ENCODE results near the gene ARID2.

ARID2 gene, protein sequence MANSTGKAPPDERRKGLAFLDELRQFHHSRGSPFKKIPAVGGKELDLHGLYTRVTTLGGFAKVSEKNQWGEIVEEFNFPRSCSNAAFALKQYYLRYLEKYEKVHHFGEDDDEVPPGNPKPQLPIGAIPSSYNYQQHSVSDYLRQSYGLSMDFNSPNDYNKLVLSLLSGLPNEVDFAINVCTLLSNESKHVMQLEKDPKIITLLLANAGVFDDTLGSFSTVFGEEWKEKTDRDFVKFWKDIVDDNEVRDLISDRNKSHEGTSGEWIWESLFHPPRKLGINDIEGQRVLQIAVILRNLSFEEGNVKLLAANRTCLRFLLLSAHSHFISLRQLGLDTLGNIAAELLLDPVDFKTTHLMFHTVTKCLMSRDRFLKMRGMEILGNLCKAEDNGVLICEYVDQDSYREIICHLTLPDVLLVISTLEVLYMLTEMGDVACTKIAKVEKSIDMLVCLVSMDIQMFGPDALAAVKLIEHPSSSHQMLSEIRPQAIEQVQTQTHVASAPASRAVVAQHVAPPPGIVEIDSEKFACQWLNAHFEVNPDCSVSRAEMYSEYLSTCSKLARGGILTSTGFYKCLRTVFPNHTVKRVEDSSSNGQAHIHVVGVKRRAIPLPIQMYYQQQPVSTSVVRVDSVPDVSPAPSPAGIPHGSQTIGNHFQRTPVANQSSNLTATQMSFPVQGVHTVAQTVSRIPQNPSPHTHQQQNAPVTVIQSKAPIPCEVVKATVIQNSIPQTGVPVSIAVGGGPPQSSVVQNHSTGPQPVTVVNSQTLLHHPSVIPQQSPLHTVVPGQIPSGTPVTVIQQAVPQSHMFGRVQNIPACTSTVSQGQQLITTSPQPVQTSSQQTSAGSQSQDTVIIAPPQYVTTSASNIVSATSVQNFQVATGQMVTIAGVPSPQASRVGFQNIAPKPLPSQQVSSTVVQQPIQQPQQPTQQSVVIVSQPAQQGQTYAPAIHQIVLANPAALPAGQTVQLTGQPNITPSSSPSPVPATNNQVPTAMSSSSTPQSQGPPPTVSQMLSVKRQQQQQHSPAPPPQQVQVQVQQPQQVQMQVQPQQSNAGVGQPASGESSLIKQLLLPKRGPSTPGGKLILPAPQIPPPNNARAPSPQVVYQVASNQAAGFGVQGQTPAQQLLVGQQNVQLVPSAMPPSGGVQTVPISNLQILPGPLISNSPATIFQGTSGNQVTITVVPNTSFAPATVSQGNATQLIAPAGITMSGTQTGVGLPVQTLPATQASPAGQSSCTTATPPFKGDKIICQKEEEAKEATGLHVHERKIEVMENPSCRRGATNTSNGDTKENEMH (N-terminal part only)

GRCh38 chr12:45729233-45730083 is at the start of gene ARID2:
ARID2 (plus strand) TSS chr12:45729706; CDS start chr12:45729837, 131 bp downstream.
- DNase-seq (ENCODE audit: low spot score): peak; percentile 43

DNA sequence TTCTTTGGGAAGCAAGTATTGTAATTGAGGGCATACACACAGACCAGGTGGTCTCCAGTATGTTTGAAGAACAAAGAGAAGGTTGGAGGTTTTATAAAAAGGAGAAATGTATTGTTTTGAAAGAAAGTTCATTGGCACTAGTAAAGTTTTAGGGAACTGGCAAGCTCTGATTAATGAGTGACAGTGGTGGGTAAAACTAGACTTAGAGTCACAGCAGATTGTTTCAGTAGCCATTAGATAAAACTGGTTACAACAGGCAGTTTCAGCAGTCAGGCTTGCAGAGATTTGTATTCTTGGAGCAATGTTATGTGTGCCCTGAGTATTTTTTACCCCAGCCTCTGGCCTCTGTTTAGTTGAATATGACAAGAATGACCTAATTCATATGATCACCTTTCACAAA is 49.1 kb upstream of the ARID2 start:
- DNase-seq (ENCODE audit: low spot score): no peak

DNA sequence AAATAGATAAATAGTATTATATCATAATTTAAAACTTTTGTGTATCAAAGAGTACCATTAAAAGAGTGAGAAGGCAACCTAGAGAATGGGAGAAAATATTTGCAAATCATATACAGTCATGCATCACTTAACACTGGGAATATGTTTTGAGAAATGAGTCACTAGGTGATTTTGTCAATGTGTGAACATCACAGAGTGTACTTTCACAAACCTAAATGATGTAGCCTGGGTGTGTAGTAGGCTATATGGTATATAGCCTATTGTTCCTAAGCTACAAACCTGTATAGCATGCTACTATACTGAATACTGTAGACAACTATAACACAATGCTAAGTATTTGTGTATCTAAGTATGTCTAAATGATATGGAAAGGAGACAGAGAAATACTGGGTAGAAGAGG is 48.0 kb upstream of the ARID2 start:
- DNase-seq (ENCODE audit: low spot score): no peak

GRCh38 chr12:45685680-45686079 is 43.8 kb upstream of the ARID2 start:
- no peak for DNase-seq (ENCODE audit: low spot score)

DNA sequence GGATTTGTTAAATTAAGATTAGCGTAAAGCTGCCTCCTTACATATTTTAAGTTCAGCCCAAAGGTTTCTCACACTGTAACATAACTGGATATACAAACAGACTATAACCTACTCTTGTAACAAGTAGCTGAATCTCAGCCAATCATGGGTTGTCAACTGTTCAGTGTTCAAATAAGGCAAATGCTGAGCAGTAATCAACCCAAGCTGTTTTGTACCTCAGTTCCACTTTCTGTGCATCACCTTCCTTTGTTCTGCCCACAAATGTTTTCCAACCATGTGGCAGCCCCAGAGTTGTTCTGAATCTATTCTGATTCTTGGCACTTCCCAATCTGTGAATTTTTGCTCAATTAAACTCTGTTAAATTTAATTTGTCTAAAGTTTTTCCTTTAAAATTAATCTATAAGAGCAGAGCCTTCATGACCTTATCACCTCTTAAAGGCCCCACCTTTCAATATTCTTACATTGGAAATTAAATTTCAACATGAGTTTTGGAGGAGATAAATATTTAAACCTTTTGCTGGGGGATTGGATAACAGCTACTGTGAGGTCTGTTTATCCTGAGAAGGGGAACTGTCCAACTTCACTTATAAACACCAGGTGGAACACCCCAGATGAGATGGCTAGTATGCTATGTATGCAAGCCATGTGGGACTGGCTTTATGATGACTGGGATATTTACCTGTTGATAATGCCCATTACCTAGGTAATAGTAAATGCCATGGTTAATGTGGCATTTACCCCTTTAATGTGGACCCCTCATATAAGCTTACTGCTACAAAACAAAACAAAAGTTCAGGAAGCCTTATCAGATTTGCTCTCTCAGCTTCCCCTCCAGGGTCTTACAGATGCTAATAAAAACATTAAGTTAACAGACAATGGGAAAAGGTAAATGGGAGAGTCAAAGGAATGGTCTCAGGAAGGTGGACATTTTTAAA is 42.2 kb upstream of the ARID2 start:
- no peak for DNase-seq (ENCODE audit: low spot score)

DNA sequence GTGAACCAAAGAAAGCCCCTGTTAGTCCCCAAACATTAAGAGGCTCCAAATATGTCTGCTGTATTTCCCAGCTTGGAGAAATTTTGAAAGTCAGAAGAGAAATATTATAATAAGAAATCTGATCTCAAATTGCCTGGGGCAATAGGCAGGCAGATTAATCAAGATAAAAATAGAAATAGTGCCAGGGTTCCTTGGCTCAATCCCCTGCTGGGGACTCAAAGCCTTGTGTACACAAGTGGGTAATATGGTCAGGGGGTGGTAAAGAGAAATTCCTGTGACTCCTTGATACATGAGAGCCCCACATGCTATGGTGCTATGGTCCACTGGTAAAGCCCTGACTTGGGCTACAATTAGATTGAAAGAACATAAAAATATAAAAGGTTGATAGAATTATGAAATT is 41.3 kb upstream of the ARID2 start:
- no peak for DNase-seq (ENCODE audit: low spot score)

DNA sequence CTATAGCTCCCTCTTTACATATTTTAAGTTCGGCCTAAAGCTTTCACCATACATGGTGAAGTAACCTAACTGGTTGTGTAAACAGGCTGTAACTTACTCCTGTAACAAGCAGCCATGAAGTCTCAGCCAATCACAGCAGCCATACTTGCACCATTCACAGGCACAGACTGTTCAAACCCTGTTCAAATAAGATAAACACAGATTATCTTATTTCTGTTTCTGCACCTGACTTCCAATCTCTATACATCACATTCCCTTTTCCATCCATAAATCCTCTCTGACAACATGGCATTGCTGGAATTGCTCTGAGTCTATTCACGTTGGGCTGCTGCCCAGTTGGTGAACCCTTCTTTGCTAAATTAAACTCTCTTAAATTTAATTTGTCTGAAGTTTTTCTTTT is 34.5 kb upstream of the ARID2 start:
- no peak for DNase-seq (ENCODE audit: low spot score)

DNA sequence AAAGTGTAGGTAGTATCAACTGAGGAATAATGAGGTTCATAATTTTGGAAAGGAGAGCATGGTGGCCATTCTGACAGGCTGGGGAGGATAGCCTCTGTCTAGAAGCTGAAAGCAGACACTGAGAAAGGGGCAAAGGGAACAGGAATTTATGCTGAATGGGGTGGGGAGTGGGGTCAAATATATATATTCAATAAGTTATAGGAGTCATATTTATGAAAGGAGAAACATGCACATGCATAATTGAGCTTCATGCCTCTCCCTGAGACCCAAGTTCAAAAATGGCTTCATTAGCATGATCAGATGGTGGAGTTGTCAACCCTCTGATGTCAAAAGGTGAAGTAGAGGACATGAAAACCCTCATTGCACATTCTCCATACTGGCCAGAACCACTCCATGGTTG is 33.9 kb upstream of the ARID2 start:
- DNase-seq (ENCODE audit: low spot score): no peak

DNA sequence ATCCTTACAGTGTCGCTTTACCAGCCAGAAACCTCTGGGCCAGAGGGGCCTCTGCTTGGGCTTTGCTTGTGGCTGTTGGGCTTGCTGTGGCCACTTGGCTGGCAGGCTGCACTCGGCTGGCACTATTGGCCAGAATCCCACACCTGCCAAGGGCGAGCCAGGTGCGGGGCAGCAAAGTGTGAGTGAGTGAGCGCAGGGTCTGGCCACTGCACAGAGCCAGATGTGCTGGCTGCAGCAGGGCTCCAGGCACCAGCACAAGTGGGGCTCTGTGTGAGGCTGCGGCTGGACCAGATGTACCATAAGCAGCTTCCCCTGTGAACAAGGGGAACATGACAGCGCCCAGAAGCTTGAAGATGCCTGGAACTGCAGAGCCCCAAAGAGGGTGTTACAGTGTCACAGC is 33.5 kb upstream of the ARID2 start:
- DNase-seq (ENCODE audit: low spot score): no peak

GRCh38 chr12:45697371-45697770 is 32.1 kb upstream of the ARID2 start:
- DNase-seq (ENCODE audit: low spot score): no peak

DNA sequence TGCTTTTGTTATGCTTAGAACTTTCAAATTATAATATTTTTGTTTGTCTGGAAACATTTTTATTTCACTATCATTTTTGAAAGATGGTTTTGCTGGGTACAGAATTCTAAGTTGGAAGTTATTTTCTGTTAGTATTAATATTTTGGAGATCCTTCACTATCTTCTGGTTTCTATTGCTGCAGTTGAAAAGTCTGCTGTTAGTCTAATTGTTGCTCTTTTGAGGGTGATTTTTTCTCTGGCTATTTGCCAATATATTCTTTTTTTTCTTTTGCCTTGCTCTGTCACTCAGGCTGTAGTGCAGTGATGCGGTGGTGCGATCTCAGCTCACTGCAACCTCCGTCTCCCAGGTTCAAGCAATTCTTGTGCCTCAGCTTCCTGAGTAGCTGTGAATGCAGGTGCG is 28.2 kb upstream of the ARID2 start:
- no peak for DNase-seq (ENCODE audit: low spot score)

DNA sequence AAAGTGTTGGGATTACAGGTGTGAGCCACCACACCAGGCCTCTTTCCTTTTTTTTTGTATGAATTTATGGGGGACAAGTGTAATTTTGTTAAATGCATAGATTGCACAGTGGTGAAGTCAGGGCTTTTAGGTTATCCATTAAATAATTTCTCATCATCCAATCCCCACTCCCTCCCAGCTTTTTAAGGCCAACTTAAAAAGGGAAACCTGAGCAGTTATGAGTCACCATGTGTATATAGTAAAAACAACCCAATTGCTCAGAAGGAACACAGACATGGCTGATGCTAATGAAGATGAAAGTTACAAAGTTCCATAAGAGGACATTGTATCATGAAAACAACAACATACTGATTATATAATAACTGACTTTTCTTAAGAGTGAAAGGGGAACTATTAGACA is 25.6 kb upstream of the ARID2 start:
- no peak for DNase-seq (ENCODE audit: low spot score)

DNA sequence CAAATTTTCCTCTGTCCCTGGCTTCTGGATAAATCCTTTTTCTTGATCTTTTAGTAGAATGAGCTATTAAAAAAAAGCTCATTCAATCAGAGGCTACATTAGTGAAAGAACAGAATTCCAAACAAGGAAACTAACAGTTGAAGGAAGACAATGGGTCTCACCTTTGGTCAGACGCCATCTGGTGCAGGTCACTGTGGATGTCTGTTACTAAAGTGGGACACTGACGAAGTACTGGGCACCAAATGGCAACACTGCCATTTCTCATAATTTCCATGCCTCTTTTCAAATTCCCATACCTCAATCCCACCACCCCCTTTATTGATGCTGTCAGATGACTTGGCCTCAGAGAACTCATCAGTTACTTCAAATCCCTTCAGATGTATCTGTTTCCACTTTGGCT is 24.5 kb upstream of the ARID2 start:
- DNase-seq (ENCODE audit: low spot score): no peak

GRCh38 chr12:45705404-45705803 is 24.1 kb upstream of the ARID2 start:
- no peak for DNase-seq (ENCODE audit: low spot score)

- no peak for DNase-seq (ENCODE audit: low spot score)
Measured at GRCh38 chr12:45707241-45707857, 22.2 kb upstream of the ARID2 start.

- no peak for DNase-seq (ENCODE audit: low spot score)
Measured at GRCh38 chr12:45708363-45708762, 21.1 kb upstream of the ARID2 start.

GRCh38 chr12:45708901-45709300 is 20.6 kb upstream of the ARID2 start:
- DNase-seq (ENCODE audit: low spot score): no peak

DNA sequence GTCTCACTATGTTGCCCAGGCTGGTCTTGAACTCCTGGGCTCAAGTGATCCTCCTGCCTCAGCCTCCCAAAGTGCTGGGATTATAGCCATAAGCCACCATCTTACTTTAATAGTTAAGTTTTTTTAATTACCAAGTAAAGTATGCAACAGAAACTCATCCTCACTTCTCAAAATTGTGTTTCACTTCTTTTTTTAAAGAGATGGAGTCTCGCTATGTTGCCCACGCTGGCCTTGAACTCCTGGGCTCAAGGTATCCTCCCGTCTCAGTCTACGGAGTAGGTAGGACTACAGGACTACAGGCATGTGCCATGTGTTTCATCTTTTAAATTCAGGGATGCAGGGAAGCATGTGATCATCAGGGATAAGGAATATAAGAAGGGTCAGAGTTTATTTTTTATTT is 17.2 kb upstream of the ARID2 start:
- no peak for DNase-seq (ENCODE audit: low spot score)

- DNase-seq (ENCODE audit: low spot score): no peak
Measured at GRCh38 chr12:45713078-45713477, 16.4 kb upstream of the ARID2 start.

GRCh38 chr12:45718306-45718705 is 11.2 kb upstream of the ARID2 start:
- DNase-seq (ENCODE audit: low spot score): no peak

All from AG08395 (cell line).